Measurements from ENCODE around the gene ARHGAP31. TPM values are rescaled to one million over a fixed set of nuclear protein-coding genes. Genes with fewer than 3 reads are reported as not detected.

ARHGAP31 gene
- total RNA-seq, 2 donors from 2014 or later, result 5.7 to 7.9 TPM

DNA sequence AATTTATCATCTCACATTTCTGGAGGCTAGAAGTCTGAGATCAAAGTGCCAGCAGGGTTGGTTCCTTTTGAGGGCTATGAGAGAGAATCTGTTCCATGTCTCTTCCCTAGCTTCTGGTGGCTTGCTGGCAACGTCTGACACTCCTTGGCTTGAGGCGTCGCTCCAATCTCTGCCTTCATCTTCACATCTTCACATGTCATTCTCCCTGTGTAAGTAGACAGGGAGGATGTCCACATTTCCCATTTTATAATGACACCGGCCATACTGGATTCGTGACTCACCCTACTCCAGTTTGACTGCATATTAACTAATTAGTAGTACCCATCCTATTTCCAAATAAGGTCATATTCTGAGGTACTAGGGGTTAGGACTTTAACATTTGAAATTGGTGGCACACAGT is 17.5 kb upstream of the ARHGAP31 start:
- TF ChIP-seq POLR2A (IDR thresholded peaks at IDR 0.05), result no peak
- TF ChIP-seq, protein P1, sequence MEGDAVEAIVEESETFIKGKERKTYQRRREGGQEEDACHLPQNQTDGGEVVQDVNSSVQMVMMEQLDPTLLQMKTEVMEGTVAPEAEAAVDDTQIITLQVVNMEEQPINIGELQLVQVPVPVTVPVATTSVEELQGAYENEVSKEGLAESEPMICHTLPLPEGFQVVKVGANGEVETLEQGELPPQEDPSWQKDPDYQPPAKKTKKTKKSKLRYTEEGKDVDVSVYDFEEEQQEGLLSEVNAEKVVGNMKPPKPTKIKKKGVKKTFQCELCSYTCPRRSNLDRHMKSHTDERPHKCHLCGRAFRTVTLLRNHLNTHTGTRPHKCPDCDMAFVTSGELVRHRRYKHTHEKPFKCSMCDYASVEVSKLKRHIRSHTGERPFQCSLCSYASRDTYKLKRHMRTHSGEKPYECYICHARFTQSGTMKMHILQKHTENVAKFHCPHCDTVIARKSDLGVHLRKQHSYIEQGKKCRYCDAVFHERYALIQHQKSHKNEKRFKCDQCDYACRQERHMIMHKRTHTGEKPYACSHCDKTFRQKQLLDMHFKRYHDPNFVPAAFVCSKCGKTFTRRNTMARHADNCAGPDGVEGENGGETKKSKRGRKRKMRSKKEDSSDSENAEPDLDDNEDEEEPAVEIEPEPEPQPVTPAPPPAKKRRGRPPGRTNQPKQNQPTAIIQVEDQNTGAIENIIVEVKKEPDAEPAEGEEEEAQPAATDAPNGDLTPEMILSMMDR (IDR thresholded peaks at IDR 0.05), result no peak
- peaks cover 5% of the 10 kb centered on the region for H3K4me1 ChIP-seq
- no peak overlapping the region for H3K4me3 ChIP-seq
- DNase-seq (no peak), ATAC-seq (no peak)
- intact Hi-C loops (cut with DNase I), result no loop called here
- H3K36me3 ChIP-seq (replicated peaks in 1 of 2; ENCODE audit: insufficient read depth in 1 of 2, low read depth in 2 of 2), result no peaks in the 10 kb centered on the region
- no peaks in the 10 kb centered on the region for H3K27me3 ChIP-seq
- H3K27ac ChIP-seq, result no peak overlapping the region
- 70 to 73% methylated on average over 5 of the region's 5 CpGs for WGBS, 2 donors
- H3K9me3 ChIP-seq, result no peaks in the 10 kb centered on the region

DNA sequence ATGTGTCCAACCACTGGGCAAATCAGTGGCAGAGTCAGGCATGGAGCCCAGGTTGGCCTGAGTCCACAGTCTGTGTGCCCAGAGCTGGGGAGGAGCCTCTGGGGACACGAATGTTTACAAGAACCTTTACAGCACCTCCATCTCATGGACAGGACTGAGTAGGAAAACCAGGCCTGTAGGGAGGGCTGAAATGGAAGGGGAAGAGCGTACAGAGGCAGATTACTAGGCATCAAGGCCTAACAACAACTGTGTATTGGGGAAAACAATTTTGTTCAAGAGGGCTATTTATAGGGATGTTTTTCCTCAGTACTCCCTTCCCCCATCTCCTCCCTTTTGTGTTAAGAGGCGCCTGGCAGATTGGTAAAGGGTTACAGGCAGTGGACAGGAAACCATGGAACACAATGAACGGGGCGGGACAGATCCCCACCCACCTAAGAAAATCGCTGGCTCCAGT is 15.1 kb upstream of the ARHGAP31 start:
- intact Hi-C loops (cut with DNase I), result no loop called here
- Histone ChIP-seq H3K27me3 (no peaks in the 10 kb centered on the region), H3K27ac (no peak overlapping the region), H3K9me3 (peaks cover 0 to 11% (median 0%) of the 10 kb centered on the region in 3 donors), H3K36me3 (replicated peaks in 1 of 2; ENCODE audit: insufficient read depth in 1 of 2, low read depth in 2 of 2) (no peaks in the 10 kb centered on the region), H3K4me3 (no peak overlapping the region), H3K4me1 (peaks cover 5% of the 10 kb centered on the region)
- ATAC-seq (peak; percentile 84), DNase-seq (peak; percentile 46 to 76 (median 66))
- 60 to 65% methylated on average over 6 of the region's 6 CpGs for WGBS, 2 donors
- TF ChIP-seq, protein P1 (IDR thresholded peaks at IDR 0.05), result no peak
- no peak for TF ChIP-seq POLR2A (IDR thresholded peaks at IDR 0.05)

DNA sequence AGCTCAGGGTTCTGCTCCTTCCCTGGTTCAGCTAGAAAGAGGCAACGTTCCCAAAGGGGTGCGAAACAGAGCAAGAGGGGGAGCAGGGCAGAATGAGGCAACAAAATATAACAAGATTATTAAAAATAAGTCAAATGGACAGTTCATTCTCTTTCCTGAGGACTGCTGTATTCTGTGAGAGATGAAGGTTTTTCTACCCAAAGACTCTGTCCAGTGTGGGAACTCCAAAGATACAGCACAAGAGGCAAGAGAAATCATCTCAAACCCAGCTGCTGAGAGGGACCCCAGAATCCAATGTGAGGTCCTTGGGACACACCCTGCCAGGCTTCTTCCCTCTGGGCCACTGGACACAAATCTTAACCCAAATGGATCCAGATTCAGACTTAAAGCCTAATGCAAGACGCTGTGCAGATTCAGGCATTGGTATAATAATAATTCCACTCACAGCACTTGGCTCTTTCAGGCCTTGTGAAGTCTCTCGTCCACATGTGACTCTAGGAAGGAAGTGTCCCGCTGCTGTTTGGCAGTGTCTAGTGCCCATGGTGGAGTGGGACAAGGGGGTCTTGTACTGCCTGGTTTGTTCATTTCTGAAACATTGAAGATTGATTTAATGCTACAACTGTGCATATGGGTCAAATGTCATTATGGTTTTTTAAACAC is 14.5 kb upstream of the ARHGAP31 start:
- H3K27me3 ChIP-seq, result no peaks in the 10 kb centered on the region
- peak overlapping the region in 1 of 4 donors; percentile 4 for H3K27ac ChIP-seq
- DNase-seq (no peak), ATAC-seq (no peak)
- intact Hi-C loops (cut with DNase I), result no loop called here
- no peaks in the 10 kb centered on the region for H3K36me3 ChIP-seq (replicated peaks in 1 of 2; ENCODE audit: insufficient read depth in 1 of 2, low read depth in 2 of 2)
- H3K4me3 ChIP-seq, result no peak overlapping the region
- H3K4me1 ChIP-seq, result peaks cover 5% of the 10 kb centered on the region
- WGBS, 2 donors, result 79 to 80% methylated on average over 5 of the region's 5 CpGs
- TF ChIP-seq POLR2A (IDR thresholded peaks at IDR 0.05), result no peak
- TF ChIP-seq, protein P1 (IDR thresholded peaks at IDR 0.05), result no peak
- H3K9me3 ChIP-seq, result peaks cover 0 to 11% (median 0%) of the 10 kb centered on the region in 3 donors

DNA sequence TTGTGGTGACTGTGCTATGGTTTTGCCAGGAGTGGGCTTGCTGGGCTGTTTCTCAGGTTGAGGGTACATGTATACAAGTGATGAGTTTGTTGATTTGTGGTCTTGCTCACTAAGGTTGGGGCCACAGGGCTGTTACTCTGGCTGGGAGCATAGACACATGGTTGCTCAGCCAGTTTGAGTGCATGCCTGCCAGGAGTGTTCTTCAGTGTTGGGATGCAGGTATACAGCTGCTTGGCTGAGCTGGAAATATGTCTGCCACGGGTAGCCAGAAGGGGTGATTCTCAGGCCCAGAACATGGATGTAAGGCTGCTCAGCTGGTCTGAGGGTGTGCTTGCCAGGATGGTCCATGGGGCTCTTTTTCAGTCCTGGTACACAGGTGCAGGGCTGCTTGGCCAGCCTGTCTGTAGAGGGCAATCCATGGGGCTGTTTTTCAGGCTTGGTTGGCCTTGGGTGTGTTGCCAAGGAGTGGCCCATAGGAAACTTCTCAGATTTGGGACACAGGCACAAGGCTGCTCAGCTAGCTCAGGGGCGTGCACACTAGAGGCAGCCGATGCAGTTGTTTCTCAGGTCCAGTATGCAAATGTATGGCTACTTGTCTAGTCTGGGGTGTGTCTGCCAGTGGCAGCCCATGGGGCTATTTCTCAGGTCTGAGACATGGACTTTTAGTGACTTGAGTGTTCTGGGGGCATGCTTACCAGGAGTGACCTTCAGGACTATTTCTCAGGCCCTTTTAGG is 5.3 kb upstream of the ARHGAP31 start:
- Histone ChIP-seq H3K4me3 (no peak overlapping the region), H3K27ac (no peak overlapping the region), H3K36me3 (replicated peaks in 1 of 2; ENCODE audit: insufficient read depth in 1 of 2, low read depth in 2 of 2) (no peaks in the 10 kb centered on the region), H3K9me3 (no peaks in the 10 kb centered on the region), H3K27me3 (no peaks in the 10 kb centered on the region), H3K4me1 (peaks cover 8% of the 10 kb centered on the region)
- ATAC-seq (no peak), DNase-seq (no peak)
- intact Hi-C loops (cut with DNase I), result no loop called here
- 57 to 80% methylated on average over 1 to 3 of the region's 3 CpGs for WGBS, 2 donors
- TF ChIP-seq, protein P1 (IDR thresholded peaks at IDR 0.05), result no peak
- no peak for TF ChIP-seq POLR2A (IDR thresholded peaks at IDR 0.05)
